AG04449 (cell line): ENCODE results near the gene PKP4.
"Not testable (repeated sequence)": the region's sequence is repeated elsewhere in the genome, so short reads cannot be mapped to it uniquely, and the experiment has no call there.

Source experiments
- CTCF ChIA-PET: fragments of 350-600 bp; formaldehyde crosslinking; extraction: SDS; loops from one replicate; lab custom pipeline; 2021; ENCODE audit warnings: antibody characterized with exemption; lab: Yijun Ruan, JAX
- POLR2A ChIA-PET: fragments of 400-600, 350-600 bp; formaldehyde crosslinking; extraction: SDS; loops from one replicate; lab custom pipeline; 2020; ENCODE audit warnings: antibody characterized with exemption, inconsistent platforms; lab: Yijun Ruan, JAX
- DNase-seq: peaks from one replicate; pipeline ENCODE4 v3.0.0-alpha.2; 2010; ENCODE audit warnings: low read depth, low spot score
- H3K4me3 ChIP-seq: 2 replicates; pipeline ENCODE4 v1.5.1; 2011; ENCODE audit warnings: low read depth, mild to moderate bottlenecking, control low read depth, low read length
- CTCF ChIP-seq: IDR thresholded peaks from one replicate; pipeline ENCODE4 v1.5.1; 2011; ENCODE audit warnings: mild to moderate bottlenecking, moderate library complexity, low read length, control low read depth, inconsistent platforms; ENCODE audit not compliant: insufficient read depth; ENCODE audit errors: missing control alignments

The PKP4 gene

GRCh38 chr2:158702740-158703139 is 246.0 kb downstream of the PKP4 start:
- no peak overlapping the region for H3K4me3 ChIP-seq
- ChIA-PET POLR2A (no interaction called here), CTCF (no interaction called here)
- no peak for DNase-seq
- no peak for TF ChIP-seq CTCF

- H3K4me3 ChIP-seq, DNase-seq, CTCF ChIA-PET, POLR2A ChIA-PET: not testable (repeated sequence)
Measured at GRCh38 chr2:158704724-158705465, 248.1 kb downstream of the PKP4 start.

- no peak for DNase-seq
- H3K4me3 ChIP-seq = no peak overlapping the region
- TF ChIP-seq CTCF = no peak
- ChIA-PET CTCF (interaction anchor here (1.2 kb wide), 1 partner anchor 41 kb away, joined by 3 read pairs; no protein-coding TSS in a partner anchor), POLR2A (no interaction called here)
Measured at GRCh38 chr2:158712791-158713522, 256.2 kb downstream of the PKP4 start.

GRCh38 chr2:158713523-158714138 is 256.9 kb downstream of the PKP4 start:
- TF ChIP-seq CTCF = no peak
- no peak for DNase-seq
- no peak overlapping the region for H3K4me3 ChIP-seq
- ChIA-PET CTCF (interaction anchor here (1.2 kb wide), 1 partner anchor 41 kb away, joined by 3 read pairs; no protein-coding TSS in a partner anchor), POLR2A (no interaction called here)

- ChIA-PET CTCF (no interaction called here), POLR2A (no interaction called here)
- no peak overlapping the region for H3K4me3 ChIP-seq
- no peak for DNase-seq
- TF ChIP-seq CTCF = no peak
Measured at GRCh38 chr2:158714420-158714819, 257.7 kb downstream of the PKP4 start.

- ChIA-PET CTCF (no interaction called here), POLR2A (no interaction called here)
- TF ChIP-seq CTCF = no peak
- no peak overlapping the region for H3K4me3 ChIP-seq
- no peak for DNase-seq
Measured at GRCh38 chr2:158715357-158715756, 258.6 kb downstream of the PKP4 start.
